Liver (tissue), 9 donors: ENCODE measurements around the gene IL12RB1. TPM values are rescaled to one million over a fixed set of nuclear protein-coding genes. Genes with fewer than 3 reads are reported as not detected.

ENCODE experiments used
- DNase-seq: peaks from one replicate; pipeline ENCODE4 v3.0.0-alpha.2; 2017; ENCODE audit warnings: low spot score
- H3K27ac ChIP-seq, 2 donors: one replicate each; pipeline ENCODE4 v1.7.0; 2013; ENCODE audit warnings: inconsistent platforms in 2 of 2, low read length in 2 of 2, control low read depth in 1 of 2, low read depth in 1 of 2, mild to moderate bottlenecking in 1 of 2
- H3K27me3 ChIP-seq, 4 donors: one replicate each; pipeline versions ENCODE4 v1.6.1 to v1.7.0; 2013; ENCODE audit warnings: low read length in 3 of 4, inconsistent platforms in 1 of 4, mild to moderate bottlenecking in 1 of 4, moderate library complexity in 1 of 4; ENCODE audit not compliant: control insufficient read depth in 4 of 4, insufficient read depth in 4 of 4
- H3K36me3 ChIP-seq, 4 donors: one replicate each; pipeline versions ENCODE4 v1.6.1 to v1.7.0; 2013; ENCODE audit warnings: low read length in 3 of 4, mild to moderate bottlenecking in 3 of 4, low read depth in 1 of 4, moderate library complexity in 1 of 4; ENCODE audit not compliant: control insufficient read depth in 4 of 4, insufficient read depth in 3 of 4
- H3K4me1 ChIP-seq, 4 donors: one replicate each; pipeline versions ENCODE4 v1.6.1 to v1.7.0; 2013; ENCODE audit warnings: low read length in 3 of 4, mild to moderate bottlenecking in 3 of 4, moderate library complexity in 1 of 4; ENCODE audit not compliant: control insufficient read depth in 4 of 4, insufficient read depth in 4 of 4
- H3K4me3 ChIP-seq, 3 donors: one replicate each; pipeline versions ENCODE4 v1.6.1 to v1.7.0; 2013; ENCODE audit warnings: low read length in 3 of 3, control low read depth in 1 of 3, low read depth in 1 of 3, mild to moderate bottlenecking in 1 of 3
- H3K9ac ChIP-seq, 2 donors: one replicate each; pipeline ENCODE4 v1.7.0; 2013; ENCODE audit warnings: low read length in 2 of 2, mild to moderate bottlenecking in 2 of 2, moderate library complexity in 2 of 2, control low read depth in 1 of 2, low read depth in 1 of 2
- H3K9me3 ChIP-seq, 4 donors: one replicate each; pipeline versions ENCODE4 v1.6.1 to v1.7.0; 2013; ENCODE audit warnings: low read length in 3 of 4; ENCODE audit not compliant: control insufficient read depth in 4 of 4
- ATF3 ChIP-seq: IDR thresholded peaks from 2 replicates; pipeline ENCODE4 v1.6.1; 2016; ENCODE audit warnings: antibody characterized with exemption
- CTCF ChIP-seq: fragments of 150-350 bp; IDR thresholded peaks from 2 replicates; pipeline ENCODE4 v1.5.1; 2017; ENCODE audit warnings: improper control_type of control experiment, low read depth, low read length; ENCODE audit not compliant: missing input control
- EGR1 ChIP-seq, 2 donors: IDR thresholded peaks; 2 replicates each; pipeline ENCODE4 v1.6.1; 2016 to 2018; ENCODE audit warnings: antibody characterized with exemption in 2 of 2, low read depth in 2 of 2
- FOXA1 ChIP-seq: IDR thresholded peaks from 2 replicates; pipeline ENCODE4 v1.6.1; 2016; ENCODE audit warnings: antibody characterized with exemption
- FOXA2 ChIP-seq: IDR thresholded peaks from 2 replicates; pipeline ENCODE4 v1.6.1; 2016; ENCODE audit warnings: antibody characterized with exemption
- GABPA ChIP-seq, 2 donors: IDR thresholded peaks in 1 of 2; conservative IDR thresholded peaks in 1 of 2; 2 replicates each; pipeline ENCODE4 v1.6.1; 2016; ENCODE audit warnings: antibody characterized with exemption in 2 of 2, mild to moderate bottlenecking in 1 of 2, moderate library complexity in 1 of 2
- HNF4A ChIP-seq, 2 donors: conservative IDR thresholded peaks; 2 replicates each; pipeline ENCODE4 v1.6.1; 2016; ENCODE audit warnings: antibody characterized with exemption in 2 of 2, mild to moderate bottlenecking in 2 of 2
- HNF4G ChIP-seq: IDR thresholded peaks from 2 replicates; pipeline ENCODE4 v1.6.1; 2016; ENCODE audit warnings: antibody characterized with exemption
- JUND ChIP-seq, 2 donors: IDR thresholded peaks; 2 replicates each; pipeline ENCODE4 v1.6.1; 2016; ENCODE audit warnings: antibody characterized with exemption in 2 of 2
- MAX ChIP-seq: IDR thresholded peaks from 2 replicates; pipeline ENCODE4 v1.6.1; 2016; ENCODE audit warnings: antibody characterized with exemption
- NR2F2 ChIP-seq: IDR thresholded peaks from 2 replicates; pipeline ENCODE4 v1.6.1; 2016; ENCODE audit warnings: antibody characterized with exemption
- RAD21 ChIP-seq, 2 donors: IDR thresholded peaks; 2 replicates each; pipeline ENCODE4 v1.6.1; 2016; ENCODE audit warnings: antibody characterized with exemption in 2 of 2, mild to moderate bottlenecking in 2 of 2
- REST ChIP-seq: IDR thresholded peaks from 2 replicates; pipeline ENCODE4 v1.6.1; 2016; ENCODE audit warnings: antibody characterized with exemption, mild to moderate bottlenecking
- RXRA ChIP-seq, 2 donors: IDR thresholded peaks; 2 replicates each; pipeline ENCODE4 v1.6.1; 2017 to 2018; ENCODE audit warnings: antibody characterized with exemption in 2 of 2, mild to moderate bottlenecking in 1 of 2
- SP1 ChIP-seq: IDR thresholded peaks from 2 replicates; pipeline ENCODE4 v1.6.1; 2018; ENCODE audit warnings: antibody characterized with exemption, mild to moderate bottlenecking
- TAF1 ChIP-seq: conservative IDR thresholded peaks from 2 replicates; pipeline ENCODE4 v1.6.1; 2016; ENCODE audit warnings: antibody characterized with exemption, mild to moderate bottlenecking
- YY1 ChIP-seq: IDR thresholded peaks from 2 replicates; pipeline ENCODE4 v1.6.1; 2016; ENCODE audit warnings: antibody characterized with exemption, mild to moderate bottlenecking
- ZBTB33 ChIP-seq: IDR thresholded peaks from 2 replicates; pipeline ENCODE4 v1.6.1; 2016; ENCODE audit warnings: antibody characterized with exemption
- WGBS: extraction: QIAGEN DNeasy Blood & Tissue Kit; methylation state at CpG from one replicate; pipeline ENCODE4 v1.1.7; 2013; 5-methylcytosine and 5-hydroxymethylcytosine counted together
- polyA plus RNA-seq, 2 donors: library from polyadenylated mRNA; stranded (reverse) in 1 of 2; unstranded in 1 of 2; fragments of 200-250 nt in 1 of 2; fragments of >200 nt in 1 of 2; fragmentation: Nextera tagmentation in 1 of 2; extraction: Ambion mirVana in 1 of 2; gene quantifications; one replicate each; pipeline versions ENCODE4 v1.2.1 to v1.2.3, GENCODE V29; 2013 to 2015
- total RNA-seq, 2 donors: library from RNA; depleted of rRNA; stranded (reverse); fragments of >200 nt; gene quantifications; one replicate each; pipeline ENCODE4 v1.2.3, GENCODE V29; 2014
- donor health status: healthy.
- donor health status: healthy.
- donor health status: healthy.
- donor health status: healthy.
- donor health status: healthy.

The IL12RB1 gene
- total and polyA plus RNA-seq, 4 donors: 0.43 to 2.4 (median 1.1) TPM

- no peak for TF ChIP-seq EGR1 (IDR thresholded peaks at IDR 0.05; ENCODE audit: low read depth in 2 of 2)
- no peak overlapping the region for H3K4me3 ChIP-seq
- no peaks in the 10 kb centered on the region for H3K36me3 ChIP-seq
- 89% methylated on average over 6 of the region's 6 CpGs for WGBS
- no peak overlapping the region for H3K9ac ChIP-seq
- peaks cover 7 to 11% (median 9%) of the 10 kb centered on the region in 4 donors for H3K4me1 ChIP-seq
- H3K27ac ChIP-seq: no peak overlapping the region
- DNase-seq: no peak
- no peaks in the 10 kb centered on the region for H3K9me3 ChIP-seq
- H3K27me3 ChIP-seq: no peaks in the 10 kb centered on the region
These were observed 26.3 kb downstream of the IL12RB1 start for GRCh38 chr19:18060472-18060871.

GRCh38 chr19:18059902-18060301, 26.8 kb downstream of the IL12RB1 start:
- 81% methylated on average over 5 of the region's 5 CpGs for WGBS
- Histone ChIP-seq H3K36me3 (no peaks in the 10 kb centered on the region), H3K27me3 (no peaks in the 10 kb centered on the region), H3K27ac (no peak overlapping the region), H3K4me1 (peaks cover 7 to 16% (median 10%) of the 10 kb centered on the region in 4 donors), H3K9me3 (no peaks in the 10 kb centered on the region), H3K4me3 (no peak overlapping the region), H3K9ac (no peak overlapping the region)
- TF ChIP-seq REST: no peak
- TF ChIP-seq FOXA2: no peak
- no peak for TF ChIP-seq TAF1
- no peak for TF ChIP-seq ATF3
- no peak for TF ChIP-seq NR2F2
- TF ChIP-seq FOXA1: no peak
- TF ChIP-seq RAD21 (IDR thresholded peaks at IDR 0.05): no peak
- TF ChIP-seq MAX: no peak
- no peak for TF ChIP-seq HNF4G
- no peak for TF ChIP-seq GABPA (IDR thresholded peaks at IDR 0.05 in 1 of 2, conservative IDR thresholded peaks at IDR 0.05 in 1 of 2)
- TF ChIP-seq CTCF: no peak
- no peak for TF ChIP-seq RXRA (IDR thresholded peaks at IDR 0.05)
- no peak for TF ChIP-seq EGR1 (IDR thresholded peaks at IDR 0.05; ENCODE audit: low read depth in 2 of 2)
- TF ChIP-seq YY1: no peak
- TF ChIP-seq ZBTB33: no peak
- no peak for TF ChIP-seq HNF4A (conservative IDR thresholded peaks at IDR 0.05)
- TF ChIP-seq SP1: no peak
- no peak for TF ChIP-seq JUND (IDR thresholded peaks at IDR 0.05)
- no peak for DNase-seq
